Measurements from ENCODE around the gene SDK1. TPM values are rescaled to one million over a fixed set of nuclear protein-coding genes. Genes with fewer than 3 reads are reported as not detected.

The SDK1 gene
- total and polyA plus RNA-seq, 2 of the 8 experiments (the other 6 are each of a cell fraction or from before 2014, with no cell fraction given), result 3.3 to 7.2 TPM

DNA sequence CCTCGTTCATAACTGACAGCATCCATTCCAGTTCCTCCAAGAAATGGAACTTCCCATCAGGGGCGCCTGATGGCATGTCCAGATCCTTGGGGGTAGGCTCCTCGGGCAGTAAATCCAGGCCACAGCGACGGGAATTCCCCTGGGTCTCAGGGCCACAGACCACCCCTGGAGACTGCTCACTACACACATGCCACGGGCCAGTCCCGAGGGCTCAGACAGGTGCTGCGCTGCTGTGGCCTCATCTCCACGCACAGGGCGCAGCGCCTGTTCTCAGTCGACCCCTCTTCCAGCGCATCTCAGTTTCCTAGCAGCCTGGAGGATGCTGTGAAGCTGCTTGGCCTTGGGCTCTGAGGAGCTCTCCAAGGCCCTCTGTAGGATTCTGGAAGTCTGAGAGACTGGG is 907.5 kb downstream of the SDK1 start:
- H3K18ac ChIP-seq (ENCODE audit: extremely low read depth, low read length), result no peak overlapping the region
- no peak overlapping the region for H2AK5ac ChIP-seq (ENCODE audit: low read depth, low read length)
- no peaks in the 10 kb centered on the region for H3K9me3 ChIP-seq (ENCODE audit: insufficient read depth in 2 of 2, low read depth in 1 of 2, low read length in 1 of 2)
- CTCF ChIA-PET (ENCODE audit: partially characterized antibody), result interaction anchor here (1.4 to 1.9 kb wide), 4 partner anchors 10 to 106 kb away, joined by 3 to 5 read pairs (median 4); no protein-coding TSS in a partner anchor
- no peak overlapping the region for H3K4me3 ChIP-seq (ENCODE audit: extremely low read depth in 1 of 4, insufficient read depth in 2 of 4, low read depth in 3 of 4, low read length in 4 of 4)
- H3K36me3 ChIP-seq (ENCODE audit: control insufficient read depth in 2 of 4, insufficient read depth in 4 of 4, low read length in 3 of 4), result no peaks in the 10 kb centered on the region
- H3K79me1 ChIP-seq (ENCODE audit: low read depth, low read length), result no peaks in the 10 kb centered on the region
- H3K56ac ChIP-seq (replicated peaks; ENCODE audit: insufficient read length, low read depth, low read length), result no peak overlapping the region
- H3K27ac ChIP-seq (ENCODE audit: low read depth, low read length), result no peak overlapping the region
- H4K8ac ChIP-seq (ENCODE audit: extremely low read depth, insufficient read depth, low read length), result no peak overlapping the region
- no peak for TF ChIP-seq SRF (IDR thresholded peaks at IDR 0.05; ENCODE audit: low read depth, low read length)
- TF ChIP-seq EZH2 (IDR thresholded peaks at IDR 0.05; ENCODE audit: low read depth, low read length, severe bottlenecking), result no peak
- no peak for TF ChIP-seq ATF2 (IDR thresholded peaks at IDR 0.05; ENCODE audit: low read length)
- no peak for TF ChIP-seq PHF8 (conservative IDR thresholded peaks at IDR 0.05; ENCODE audit: low read depth, low read length)
- TF ChIP-seq KDM4A (IDR thresholded peaks at IDR 0.05; ENCODE audit: low read depth, low read length, severe bottlenecking), result no peak
- no peak for TF ChIP-seq CHD1 (IDR thresholded peaks at IDR 0.05; ENCODE audit: low read depth, low read length)
- TF ChIP-seq E2F6 (IDR thresholded peaks at IDR 0.05), result no peak
- no peak for TF ChIP-seq EGR1 (IDR thresholded peaks at IDR 0.05; ENCODE audit: borderline replicate concordance, low read depth, low read length)
- no peak for TF ChIP-seq SAP30 (IDR thresholded peaks at IDR 0.05; ENCODE audit: insufficient read depth, insufficient replicate concordance, low read length)
- TF ChIP-seq BCL11A (IDR thresholded peaks at IDR 0.05; ENCODE audit: low read depth in 2 of 2, low read length in 2 of 2), result no peak
- no peak overlapping the region for H2BK12ac ChIP-seq (ENCODE audit: low read depth, low read length)
- no peaks in the 10 kb centered on the region; a peak in 1 of 7 replicates for H3K4me1 ChIP-seq (replicated peaks in 1 of 4; ENCODE audit: control insufficient read depth in 3 of 4, insufficient read depth in 4 of 4, low read length in 3 of 4)
- H3K14ac ChIP-seq (ENCODE audit: insufficient read length), result no peak overlapping the region
- 93% methylated on average over 13 of the region's 13 CpGs; no CpG with 5 or more reads in 1 of the 2 experiments for WGBS, 2 experiments (ENCODE audit: extremely low coverage in 1 of 2, insufficient coverage in 1 of 2, insufficient read length in 1 of 2, insufficient replicate concordance in 2 of 2, low coverage in 1 of 2, low lambda C conversion rate in 2 of 2, missing lambda C conversion rate in 1 of 2)
- no peak overlapping the region for H3K4ac ChIP-seq (replicated peaks; ENCODE audit: insufficient read length, low read depth, low read length)
- no peak overlapping the region for H2BK120ac ChIP-seq (replicated peaks; ENCODE audit: low read depth, low read length)
- H4K91ac ChIP-seq (replicated peaks; ENCODE audit: insufficient read length, low read length), result no peak overlapping the region
- H3K23ac ChIP-seq (ENCODE audit: insufficient read length), result no peak overlapping the region
- no peak overlapping the region for H3K4me2 ChIP-seq (ENCODE audit: insufficient read depth in 1 of 2, low read depth in 2 of 2, low read length in 2 of 2)
- DNase-seq (ENCODE audit: low read depth in 1 of 2, low spot score in 2 of 2) (no peak), FAIRE-seq (no peak)
- no peaks in the 10 kb centered on the region for H4K20me1 ChIP-seq (replicated peaks in 1 of 2; ENCODE audit: control insufficient read depth in 1 of 2, insufficient read depth in 2 of 2, low read length in 2 of 2)
- H3K27me3 ChIP-seq (replicated peaks in 1 of 4; ENCODE audit: control insufficient read depth in 3 of 4, extremely low read depth in 1 of 4, insufficient read depth in 3 of 4, low read length in 3 of 4), result no peaks in the 10 kb centered on the region; a peak in 1 of 7 replicates
- H3K79me2 ChIP-seq (ENCODE audit: control insufficient read depth in 1 of 2, insufficient read depth in 2 of 2, low read length in 2 of 2), result no peaks in the 10 kb centered on the region
- no peak overlapping the region for H2AFZ ChIP-seq (ENCODE audit: low read length)
- no peak overlapping the region for H2BK5ac ChIP-seq (ENCODE audit: low read depth, low read length)
- POLR2A ChIA-PET (ENCODE audit: partially characterized antibody), result no interaction called here
- no peak overlapping the region for H3K9ac ChIP-seq (replicated peaks in 1 of 4; ENCODE audit: extremely low read depth in 1 of 4, low read depth in 3 of 4, low read length in 3 of 4)
- no peak overlapping the region for H4K5ac ChIP-seq (ENCODE audit: insufficient read length, low read depth, low read length)
- no peak overlapping the region for H2BK20ac ChIP-seq (ENCODE audit: low read length)
- H3K23me2 ChIP-seq (ENCODE audit: low read depth, low read length), result no peaks in the 10 kb centered on the region
- no peak overlapping the region for H2BK15ac ChIP-seq (ENCODE audit: low read length)
